Neural progenitor cell (in vitro differentiated cells): Measurements from ENCODE around the gene MPPED2.

Experiments used
- EZH2 ChIP-seq: fragments of 200-600 bp; sonication (generic); IDR thresholded peaks from 2 replicates; pipeline ENCODE4 v1.6.1; 2017; ENCODE audit warnings: antibody characterized with exemption, mild to moderate bottlenecking, moderate library complexity
- EZH2phosphoT487 ChIP-seq: fragments of 200-600 bp; sonication (generic); IDR thresholded peaks from 2 replicates; pipeline ENCODE4 v1.6.1; 2017; ENCODE audit warnings: antibody characterized with exemption
- TF ChIP-seq, protein P1 (sequence below): fragments of 200-600 bp; sonication (generic); IDR thresholded peaks from 2 replicates; pipeline ENCODE4 v1.5.1; 2017; ENCODE audit warnings: antibody characterized with exemption, mild to moderate bottlenecking

DNA sequence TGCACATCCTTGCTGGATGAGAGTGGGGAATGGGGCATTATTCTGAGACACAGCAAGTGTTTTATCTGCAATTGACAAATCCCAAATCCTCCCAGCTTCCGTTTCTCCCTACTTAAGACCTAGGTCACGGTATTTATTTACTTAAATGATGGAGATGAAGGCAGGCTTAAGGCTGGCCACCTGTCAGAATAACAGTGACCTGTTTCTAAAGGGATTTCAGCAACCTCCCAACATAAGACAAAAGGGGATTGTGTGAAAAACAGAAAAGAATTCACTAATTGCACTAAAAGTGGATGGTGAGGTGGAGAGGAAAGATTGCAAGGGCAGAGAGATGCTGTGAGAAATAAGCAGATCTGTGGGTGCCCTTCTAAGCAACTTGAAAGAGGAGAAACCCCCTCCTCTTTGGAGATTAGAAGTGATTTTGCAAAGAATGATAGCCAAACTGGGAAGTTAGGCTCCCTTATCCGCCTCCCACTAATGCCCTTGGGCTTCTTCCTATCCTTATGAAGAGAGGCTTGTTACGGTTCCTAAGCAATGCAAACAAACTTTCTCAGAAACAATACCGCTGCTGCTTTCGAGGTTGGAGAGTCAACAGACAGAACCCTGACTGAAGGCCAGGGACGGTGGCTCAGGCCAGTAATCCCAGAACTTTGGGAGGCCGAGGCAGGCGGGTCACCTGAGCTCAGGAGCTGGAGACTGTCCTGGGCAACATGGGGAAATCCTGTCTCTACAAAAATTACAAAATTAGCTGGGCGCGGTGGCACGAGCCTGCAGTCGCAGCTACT lies 179.0 kb downstream of the MPPED2 start:
- TF ChIP-seq EZH2 = no peak
- TF ChIP-seq, protein P1, sequence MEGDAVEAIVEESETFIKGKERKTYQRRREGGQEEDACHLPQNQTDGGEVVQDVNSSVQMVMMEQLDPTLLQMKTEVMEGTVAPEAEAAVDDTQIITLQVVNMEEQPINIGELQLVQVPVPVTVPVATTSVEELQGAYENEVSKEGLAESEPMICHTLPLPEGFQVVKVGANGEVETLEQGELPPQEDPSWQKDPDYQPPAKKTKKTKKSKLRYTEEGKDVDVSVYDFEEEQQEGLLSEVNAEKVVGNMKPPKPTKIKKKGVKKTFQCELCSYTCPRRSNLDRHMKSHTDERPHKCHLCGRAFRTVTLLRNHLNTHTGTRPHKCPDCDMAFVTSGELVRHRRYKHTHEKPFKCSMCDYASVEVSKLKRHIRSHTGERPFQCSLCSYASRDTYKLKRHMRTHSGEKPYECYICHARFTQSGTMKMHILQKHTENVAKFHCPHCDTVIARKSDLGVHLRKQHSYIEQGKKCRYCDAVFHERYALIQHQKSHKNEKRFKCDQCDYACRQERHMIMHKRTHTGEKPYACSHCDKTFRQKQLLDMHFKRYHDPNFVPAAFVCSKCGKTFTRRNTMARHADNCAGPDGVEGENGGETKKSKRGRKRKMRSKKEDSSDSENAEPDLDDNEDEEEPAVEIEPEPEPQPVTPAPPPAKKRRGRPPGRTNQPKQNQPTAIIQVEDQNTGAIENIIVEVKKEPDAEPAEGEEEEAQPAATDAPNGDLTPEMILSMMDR = no peak
- TF ChIP-seq EZH2phosphoT487 = no peak
